Neural cell (in vitro differentiated cells): ENCODE results near the gene TNS4.

Experiments
- EP300 ChIP-seq: fragments of 450-650 bp; conservative IDR thresholded peaks from 2 replicates; pipeline ENCODE4 v1.6.1; 2014; ENCODE audit warnings: antibody characterized with exemption, mild to moderate bottlenecking, moderate library complexity; ENCODE audit not compliant: poor library complexity, severe bottlenecking
- EZH2 ChIP-seq: fragments of 200-600, 300-800 bp; shearing (Covaris generic), sonication (generic); IDR thresholded peaks from 2 replicates; pipeline ENCODE4 v1.6.1; 2014; ENCODE audit warnings: antibody characterized with exemption, low read length, borderline replicate concordance, mild to moderate bottlenecking; ENCODE audit not compliant: insufficient read depth, poor library complexity, severe bottlenecking
- MXI1 ChIP-seq: fragments of 450-650 bp; conservative IDR thresholded peaks from 2 replicates; pipeline ENCODE4 v1.6.1; 2014; ENCODE audit warnings: antibody characterized with exemption, mild to moderate bottlenecking; ENCODE audit not compliant: poor library complexity, severe bottlenecking
- POLR2AphosphoS5 ChIP-seq: IDR thresholded peaks from 2 replicates; pipeline ENCODE4 v1.6.1; 2012
- RAD21 ChIP-seq: fragments of 450-650 bp; conservative IDR thresholded peaks from 2 replicates; pipeline ENCODE4 v1.6.1; 2014; ENCODE audit warnings: antibody characterized with exemption, mild to moderate bottlenecking, moderate library complexity
- REST ChIP-seq: IDR thresholded peaks from 2 replicates; pipeline ENCODE4 v1.6.1; 2012; ENCODE audit warnings: borderline replicate concordance
- SMC3 ChIP-seq: fragments of 450-650 bp; conservative IDR thresholded peaks from 2 replicates; pipeline ENCODE4 v1.6.1; 2014; ENCODE audit warnings: antibody characterized with exemption, mild to moderate bottlenecking, moderate library complexity; ENCODE audit not compliant: poor library complexity
- TF ChIP-seq, protein P1 (sequence below): fragments of 450-650 bp; IDR thresholded peaks from 2 replicates; pipeline ENCODE4 v1.5.1; 2014; ENCODE audit warnings: antibody characterized with exemption, mild to moderate bottlenecking, moderate library complexity; ENCODE audit not compliant: poor library complexity, severe bottlenecking

- TF ChIP-seq, protein P1, sequence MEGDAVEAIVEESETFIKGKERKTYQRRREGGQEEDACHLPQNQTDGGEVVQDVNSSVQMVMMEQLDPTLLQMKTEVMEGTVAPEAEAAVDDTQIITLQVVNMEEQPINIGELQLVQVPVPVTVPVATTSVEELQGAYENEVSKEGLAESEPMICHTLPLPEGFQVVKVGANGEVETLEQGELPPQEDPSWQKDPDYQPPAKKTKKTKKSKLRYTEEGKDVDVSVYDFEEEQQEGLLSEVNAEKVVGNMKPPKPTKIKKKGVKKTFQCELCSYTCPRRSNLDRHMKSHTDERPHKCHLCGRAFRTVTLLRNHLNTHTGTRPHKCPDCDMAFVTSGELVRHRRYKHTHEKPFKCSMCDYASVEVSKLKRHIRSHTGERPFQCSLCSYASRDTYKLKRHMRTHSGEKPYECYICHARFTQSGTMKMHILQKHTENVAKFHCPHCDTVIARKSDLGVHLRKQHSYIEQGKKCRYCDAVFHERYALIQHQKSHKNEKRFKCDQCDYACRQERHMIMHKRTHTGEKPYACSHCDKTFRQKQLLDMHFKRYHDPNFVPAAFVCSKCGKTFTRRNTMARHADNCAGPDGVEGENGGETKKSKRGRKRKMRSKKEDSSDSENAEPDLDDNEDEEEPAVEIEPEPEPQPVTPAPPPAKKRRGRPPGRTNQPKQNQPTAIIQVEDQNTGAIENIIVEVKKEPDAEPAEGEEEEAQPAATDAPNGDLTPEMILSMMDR: no peak
- TF ChIP-seq REST: no peak
- no peak for TF ChIP-seq EZH2
- TF ChIP-seq MXI1: no peak
- no peak for TF ChIP-seq POLR2AphosphoS5
- no peak for TF ChIP-seq EP300
- no peak for TF ChIP-seq RAD21
- TF ChIP-seq SMC3: no peak
Observed at GRCh38 chr17:40506786-40507185, 5.4 kb upstream of the TNS4 start.
